ENCODE results near the gene KCNA10.

The KCNA10 gene

DNA sequence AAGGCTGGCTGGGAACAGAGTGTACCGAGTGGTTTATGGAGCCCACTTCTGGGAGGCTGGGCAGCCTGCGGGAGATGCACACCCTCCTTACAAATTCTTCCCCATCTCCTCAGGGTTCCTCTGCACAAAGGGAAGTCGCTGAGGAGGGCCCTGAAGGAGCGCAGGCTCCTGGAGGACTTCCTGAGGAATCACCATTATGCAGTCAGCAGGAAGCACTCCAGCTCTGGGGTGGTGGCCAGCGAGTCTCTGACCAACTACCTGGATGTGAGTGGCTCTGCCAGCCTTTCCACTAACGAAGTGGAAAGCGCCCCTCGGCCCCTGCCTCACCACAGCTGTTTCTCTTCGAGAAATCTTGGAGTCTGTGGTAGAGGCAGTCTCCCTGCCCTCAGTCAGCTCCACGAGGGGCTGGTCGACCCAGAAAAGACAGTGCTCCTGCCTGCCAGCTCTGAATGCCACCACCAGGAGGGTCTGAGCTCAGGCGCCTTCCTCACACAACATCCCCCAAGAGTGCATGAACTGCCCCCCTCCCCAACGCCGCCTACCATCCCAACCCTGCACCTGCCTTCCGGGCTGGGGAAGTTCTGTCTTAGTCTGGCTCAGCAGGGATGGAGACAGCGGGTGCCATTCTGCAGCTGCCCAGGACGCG is 36.2 kb downstream of the KCNA10 start:
- POLR2A ChIA-PET: no interaction called here
- H3K36me3 ChIP-seq (ENCODE audit: control insufficient read depth in 2 of 2, insufficient read depth in 1 of 2, low read length in 2 of 2): no peaks in the 10 kb centered on the region
- no peaks in the 10 kb centered on the region for H3K4me1 ChIP-seq (ENCODE audit: control insufficient read depth, insufficient read depth, low read length)
- TF ChIP-seq ZIC2 (tag by site-specific recombination; IDR thresholded peaks at IDR 0.05): peak; percentile 23; the same call in 1 of the 2 replicates
- TF ChIP-seq ZNF843 (tag by site-specific recombination; IDR thresholded peaks at IDR 0.05): no peak
- TF ChIP-seq TCF7L2 (IDR thresholded peaks at IDR 0.05; ENCODE audit: borderline replicate concordance, low read depth, low read length): no peak
- CTCF ChIA-PET: interaction anchor here (0.6 to 7.1 kb wide), 4 partner anchors 14 to 708 kb away, joined by 3 to 72 read pairs (median 6); no protein-coding TSS in a partner anchor
- no peak overlapping the region for H3K27ac ChIP-seq (ENCODE audit: extremely low read depth, low read depth, low read length)
- H3K4me3 ChIP-seq (ENCODE audit: low read depth, low read length): no peak overlapping the region
- H3K9me3 ChIP-seq (ENCODE audit: control insufficient read depth, insufficient read depth, low read depth, low read length): no peaks in the 10 kb centered on the region

DNA sequence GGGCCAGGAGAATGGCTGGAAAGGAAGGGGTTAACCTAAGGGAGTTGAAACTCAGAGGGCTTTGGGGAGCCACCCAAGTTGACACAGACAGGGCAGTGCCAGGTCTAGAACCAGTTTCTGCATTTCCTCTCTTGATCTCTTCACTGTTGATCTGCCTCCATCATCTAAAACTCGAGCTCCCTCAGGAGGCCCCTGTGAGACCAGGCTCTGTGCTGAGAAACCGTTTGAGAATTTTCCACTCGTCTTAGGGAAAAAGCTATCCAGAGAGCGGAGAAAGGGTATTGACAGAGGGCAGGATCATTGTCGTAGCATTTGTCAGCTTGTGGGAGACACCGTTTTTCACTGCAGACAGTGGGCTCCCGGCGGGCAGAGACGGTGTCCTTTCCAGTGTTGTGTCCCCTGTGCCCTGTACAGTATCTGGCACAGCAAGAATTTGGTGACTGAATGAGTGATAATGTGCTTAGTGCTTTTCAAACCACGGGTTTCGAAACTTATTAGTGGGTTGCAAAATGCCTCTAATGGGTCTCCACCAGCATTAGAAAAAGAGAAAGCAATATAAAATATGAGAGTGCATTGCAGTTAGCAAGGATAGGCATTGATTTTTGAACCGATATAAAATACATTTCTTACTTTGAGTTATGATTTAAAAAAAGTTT is 36.9 kb downstream of the KCNA10 start:
- H3K4me1 ChIP-seq (ENCODE audit: control insufficient read depth, insufficient read depth, low read length): peaks cover 3% of the 10 kb centered on the region; the same call in 1 of the 2 replicates
- no peaks in the 10 kb centered on the region for H3K36me3 ChIP-seq (ENCODE audit: control insufficient read depth in 2 of 2, insufficient read depth in 1 of 2, low read length in 2 of 2)
- no peak for TF ChIP-seq ZNF366 (tag by site-specific recombination; conservative IDR thresholded peaks at IDR 0.05)
- TF ChIP-seq ZNF221 (tag by site-specific recombination; IDR thresholded peaks at IDR 0.05; ENCODE audit: borderline replicate concordance): no peak
- TF ChIP-seq TSHZ1 (tag by site-specific recombination; IDR thresholded peaks at IDR 0.05; ENCODE audit: borderline replicate concordance): no peak
- no peak for TF ChIP-seq INSM2 (tag by site-specific recombination; IDR thresholded peaks at IDR 0.05)
- ChIA-PET POLR2A (no interaction called here), CTCF (interaction anchor here (0.6 to 7.1 kb wide), 5 partner anchors 14 to 555 kb away, joined by 3 to 72 read pairs (median 4); no protein-coding TSS in a partner anchor)
- H3K27ac ChIP-seq (ENCODE audit: extremely low read depth, low read depth, low read length): no peak overlapping the region
- no peak overlapping the region for H3K4me3 ChIP-seq (ENCODE audit: low read depth, low read length)
- H3K9me3 ChIP-seq (ENCODE audit: control insufficient read depth, insufficient read depth, low read depth, low read length): no peaks in the 10 kb centered on the region

DNA sequence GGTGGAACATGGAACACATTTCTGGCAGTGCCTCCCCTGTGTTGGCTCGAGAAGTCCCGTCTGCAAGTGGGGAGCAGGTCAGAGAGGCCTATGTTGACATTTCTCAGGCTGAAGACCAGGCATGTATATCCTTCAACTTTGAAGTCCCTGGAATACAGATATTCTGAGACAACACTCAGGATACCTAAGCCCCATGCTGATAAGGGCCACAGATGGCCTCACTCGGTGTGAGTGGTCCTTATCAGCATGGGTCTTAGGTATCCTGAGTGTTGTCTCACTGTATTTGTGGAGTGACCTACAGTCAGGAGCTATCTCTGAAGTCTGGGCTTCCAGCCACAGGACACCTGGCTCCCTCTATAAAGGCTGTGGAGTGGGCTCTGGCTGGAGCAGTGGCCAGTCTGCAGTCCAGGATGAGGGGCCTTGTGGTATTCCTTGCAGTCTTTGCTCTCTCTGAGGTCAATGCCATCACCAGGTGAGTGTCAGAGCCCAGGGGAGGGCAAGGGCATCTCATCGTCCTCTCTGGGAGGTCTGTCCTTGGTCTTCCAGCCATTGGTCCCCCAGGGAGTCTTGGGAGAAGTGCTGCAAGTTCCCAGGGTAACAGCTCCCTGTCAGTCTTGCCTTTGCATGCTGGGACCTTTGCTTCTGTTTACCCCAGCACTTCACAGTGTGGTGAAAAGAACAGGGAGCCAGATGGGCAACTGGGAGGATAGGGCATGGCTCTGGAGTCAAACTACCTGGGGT is 38.4 kb downstream of the KCNA10 start:
- CTCF ChIA-PET: interaction anchor here (1.1 to 7.1 kb wide), 4 partner anchors 16 to 420 kb away, joined by 4 to 72 read pairs (median 10); no protein-coding TSS in a partner anchor
- Histone ChIP-seq H3K27ac (ENCODE audit: extremely low read depth, low read depth, low read length) (no peak overlapping the region), H3K4me3 (ENCODE audit: low read depth, low read length) (no peak overlapping the region), H3K9me3 (ENCODE audit: control insufficient read depth, insufficient read depth, low read depth, low read length) (no peaks in the 10 kb centered on the region), H3K36me3 (ENCODE audit: control insufficient read depth in 2 of 2, insufficient read depth in 1 of 2, low read length in 2 of 2) (no peaks in the 10 kb centered on the region), H3K4me1 (ENCODE audit: control insufficient read depth, insufficient read depth, low read length) (peaks cover 12% of the 10 kb centered on the region; the same call in 1 of the 2 replicates)
- TF ChIP-seq ZNF10 (tag by site-specific recombination; IDR thresholded peaks at IDR 0.05): 0 out of 2 replicates have a peak, but pooled peaks have one; percentile 39
- TF ChIP-seq ZNF837 (tag by site-specific recombination; IDR thresholded peaks at IDR 0.05): no peak
- peak; percentile 88 for TF ChIP-seq GLIS1 (tag by site-specific recombination; IDR thresholded peaks at IDR 0.05)
- POLR2A ChIA-PET: no interaction called here
